Spleen (tissue), 3 donors: ENCODE data around the gene ABTB2.

Experiments
- POLR2A ChIP-seq, 3 donors: fragments of 450-650 bp; IDR thresholded peaks; one replicate each; pipeline ENCODE4 v1.5.1; 2017; ENCODE audit warnings: antibody characterized with exemption in 3 of 3, mild to moderate bottlenecking in 1 of 3
- POLR2AphosphoS5 ChIP-seq, 3 donors: sonication (generic); formaldehyde crosslinking; IDR thresholded peaks; one replicate each; pipeline ENCODE4 v1.5.1; 2017; ENCODE audit warnings: antibody characterized with exemption in 3 of 3

- TF ChIP-seq POLR2A (IDR thresholded peaks at IDR 0.05) (no peak), POLR2AphosphoS5 (IDR thresholded peaks at IDR 0.05) (no peak)
Observed at GRCh38 chr11:34292546-34292945, 65.3 kb downstream of the ABTB2 start.
